ENCODE results near the gene PAK5. TPM values are rescaled to one million over a fixed set of nuclear protein-coding genes. Genes with fewer than 3 reads are reported as not detected.
A peak's percentile ranks its signal among the peaks of the same experiment; 100 is the strongest.

Gene PAK5
- total and polyA plus RNA-seq, 2 experiments from 2014 or later, result 0.57 to 1.1 TPM

DNA sequence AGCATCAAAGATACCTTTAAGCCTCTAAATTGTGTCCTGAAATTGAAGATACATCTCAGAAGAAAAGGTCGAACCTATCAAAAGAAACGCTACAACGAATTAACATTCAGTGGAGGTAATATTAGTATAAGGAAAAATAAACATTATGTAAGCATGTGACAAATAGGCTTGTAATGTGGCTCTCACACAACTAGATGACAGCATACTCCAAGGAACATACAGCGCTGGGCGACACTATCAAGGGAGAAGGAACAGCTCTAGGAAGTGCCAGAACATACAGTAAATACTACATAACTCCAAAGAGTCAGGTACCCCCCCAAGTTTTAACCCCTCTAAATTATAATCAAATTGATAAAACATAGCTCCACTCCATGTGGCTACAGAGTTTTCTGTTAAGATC, 220.9 kb downstream of the PAK5 start:
- Histone ChIP-seq H3K27ac (ENCODE audit: low read depth) (no peak overlapping the region), H3K9me2 (ENCODE audit: insufficient read depth) (peaks cover 7% of the 10 kb centered on the region; the same call in 1 of the 2 replicates), H3K27me3 (ENCODE audit: insufficient read depth) (no peaks in the 10 kb centered on the region), H3K4me2 (no peak overlapping the region), H3K36me3 (ENCODE audit: insufficient read depth) (no peaks in the 10 kb centered on the region; the same call in 1 of the 2 replicates), H3K4me3 (no peak overlapping the region), H2AFZ (no peak overlapping the region), H3K4me1 (ENCODE audit: insufficient read depth) (no peaks in the 10 kb centered on the region), H4K20me1 (replicated peaks; ENCODE audit: insufficient read depth) (no peaks in the 10 kb centered on the region), H3K79me2 (replicated peaks; ENCODE audit: insufficient read depth) (no peaks in the 10 kb centered on the region), H3F3A (replicated peaks; ENCODE audit: low read depth) (no peaks in the 10 kb centered on the region)
- Mint-ChIP-seq H3K4me1 (0 out of 3 replicates have a peak, but pooled peaks cover 3% of the 10 kb centered on the region), H3K27me3 (ENCODE audit: insufficient read depth, low read depth, poor library complexity) (peaks cover 3% of the 10 kb centered on the region), H3K9me3 (peaks cover 6% of the 10 kb centered on the region; the same call in 2 of the 3 replicates), H3K36me3 (ENCODE audit: low read depth) (peaks cover 5% of the 10 kb centered on the region; the same call in 2 of the 3 replicates), H3K27ac (no peak overlapping the region), H3K4me3 (no peak overlapping the region)
- ATAC-seq, result peak; percentile 90
- DNase-seq (ENCODE audit: low spot score), result peak; percentile 70
- TF ChIP-seq STAT1 (IDR thresholded peaks at IDR 0.05; ENCODE audit: unreplicated experiment) (no peak), ZNF114 (CRISPR knock-in tag; IDR thresholded peaks at IDR 0.05) (no peak), POLR2AphosphoS5 (IDR thresholded peaks at IDR 0.05; ENCODE audit: low read depth) (no peak), EZH2phosphoT487 (IDR thresholded peaks at IDR 0.05; ENCODE audit: unreplicated experiment) (no peak), ZNF331 (CRISPR knock-in tag; IDR thresholded peaks at IDR 0.05; ENCODE audit: low read depth) (no peak), EZH2 (IDR thresholded peaks at IDR 0.05; ENCODE audit: low read depth, unreplicated experiment) (no peak)
- TF ChIP-seq, protein P1, sequence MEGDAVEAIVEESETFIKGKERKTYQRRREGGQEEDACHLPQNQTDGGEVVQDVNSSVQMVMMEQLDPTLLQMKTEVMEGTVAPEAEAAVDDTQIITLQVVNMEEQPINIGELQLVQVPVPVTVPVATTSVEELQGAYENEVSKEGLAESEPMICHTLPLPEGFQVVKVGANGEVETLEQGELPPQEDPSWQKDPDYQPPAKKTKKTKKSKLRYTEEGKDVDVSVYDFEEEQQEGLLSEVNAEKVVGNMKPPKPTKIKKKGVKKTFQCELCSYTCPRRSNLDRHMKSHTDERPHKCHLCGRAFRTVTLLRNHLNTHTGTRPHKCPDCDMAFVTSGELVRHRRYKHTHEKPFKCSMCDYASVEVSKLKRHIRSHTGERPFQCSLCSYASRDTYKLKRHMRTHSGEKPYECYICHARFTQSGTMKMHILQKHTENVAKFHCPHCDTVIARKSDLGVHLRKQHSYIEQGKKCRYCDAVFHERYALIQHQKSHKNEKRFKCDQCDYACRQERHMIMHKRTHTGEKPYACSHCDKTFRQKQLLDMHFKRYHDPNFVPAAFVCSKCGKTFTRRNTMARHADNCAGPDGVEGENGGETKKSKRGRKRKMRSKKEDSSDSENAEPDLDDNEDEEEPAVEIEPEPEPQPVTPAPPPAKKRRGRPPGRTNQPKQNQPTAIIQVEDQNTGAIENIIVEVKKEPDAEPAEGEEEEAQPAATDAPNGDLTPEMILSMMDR (conservative IDR thresholded peaks at IDR 0.05; ENCODE audit: low read depth in 2 of 2), result peak; percentile 78 to 93

DNA sequence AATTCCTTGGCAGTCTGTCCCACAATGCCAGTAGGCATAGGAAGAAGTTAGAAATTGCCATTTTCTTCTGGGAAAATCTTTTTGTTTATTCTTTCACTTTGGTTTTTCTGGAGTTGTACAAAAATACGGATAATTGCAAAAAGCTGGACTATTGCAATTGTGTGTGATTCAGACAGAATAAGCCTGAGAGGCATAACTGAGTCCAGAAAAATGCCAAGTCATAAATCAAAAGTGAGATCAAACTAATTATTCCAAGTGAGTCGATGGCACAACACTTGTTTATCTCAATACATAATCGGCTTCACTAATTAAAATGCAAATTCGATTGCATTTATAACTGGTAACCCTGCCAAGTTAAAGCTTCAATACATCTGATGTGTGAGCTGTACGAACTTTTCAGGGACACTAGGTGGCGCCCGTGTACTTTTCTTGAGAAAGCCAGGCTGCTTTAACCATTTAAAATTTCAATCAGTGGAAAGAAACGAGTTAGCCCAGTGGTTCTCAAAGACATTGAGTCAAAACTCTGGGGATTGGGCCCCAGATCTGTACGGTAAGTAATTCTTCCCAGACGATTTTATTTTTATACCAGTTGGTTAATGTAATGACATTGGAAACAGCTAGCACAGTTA, 221.9 kb downstream of the PAK5 start:
- no peaks in the 10 kb centered on the region for H3K27me3 ChIP-seq (ENCODE audit: insufficient read depth)
- H3K4me3 Mint-ChIP-seq, result no peak overlapping the region
- ATAC-seq, result peak; percentile 87
- H3K36me3 Mint-ChIP-seq (ENCODE audit: low read depth), result no peaks in the 10 kb centered on the region
- H3K9me3 Mint-ChIP-seq, result no peaks in the 10 kb centered on the region
- H3K4me1 ChIP-seq (ENCODE audit: insufficient read depth), result no peaks in the 10 kb centered on the region
- H3K9me2 ChIP-seq (ENCODE audit: insufficient read depth), result peaks cover 7% of the 10 kb centered on the region; the same call in 1 of the 2 replicates
- no peak overlapping the region for H3K27ac ChIP-seq (ENCODE audit: low read depth)
- H3K36me3 ChIP-seq (ENCODE audit: insufficient read depth), result no peaks in the 10 kb centered on the region
- 0 out of 3 replicates have a peak, but pooled peaks cover 3% of the 10 kb centered on the region for H3K4me1 Mint-ChIP-seq
- no peak overlapping the region for H3K4me3 ChIP-seq
- H3K27me3 Mint-ChIP-seq (ENCODE audit: insufficient read depth, low read depth, poor library complexity), result no peaks in the 10 kb centered on the region
- peak; percentile 90 for DNase-seq (ENCODE audit: low spot score)
- H3K4me2 ChIP-seq, result no peak overlapping the region
- H3K79me2 ChIP-seq (replicated peaks; ENCODE audit: insufficient read depth), result no peaks in the 10 kb centered on the region
- TF ChIP-seq, protein P2, sequence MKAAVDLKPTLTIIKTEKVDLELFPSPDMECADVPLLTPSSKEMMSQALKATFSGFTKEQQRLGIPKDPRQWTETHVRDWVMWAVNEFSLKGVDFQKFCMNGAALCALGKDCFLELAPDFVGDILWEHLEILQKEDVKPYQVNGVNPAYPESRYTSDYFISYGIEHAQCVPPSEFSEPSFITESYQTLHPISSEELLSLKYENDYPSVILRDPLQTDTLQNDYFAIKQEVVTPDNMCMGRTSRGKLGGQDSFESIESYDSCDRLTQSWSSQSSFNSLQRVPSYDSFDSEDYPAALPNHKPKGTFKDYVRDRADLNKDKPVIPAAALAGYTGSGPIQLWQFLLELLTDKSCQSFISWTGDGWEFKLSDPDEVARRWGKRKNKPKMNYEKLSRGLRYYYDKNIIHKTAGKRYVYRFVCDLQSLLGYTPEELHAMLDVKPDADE (IDR thresholded peaks at IDR 0.05), result no peak
- TF ChIP-seq, protein P1 (conservative IDR thresholded peaks at IDR 0.05; ENCODE audit: low read depth in 2 of 2), result peak; percentile 85 to 97
- TF ChIP-seq EZH2 (IDR thresholded peaks at IDR 0.05; ENCODE audit: low read depth, unreplicated experiment) (no peak), CREB1 (CRISPR knock-in tag; IDR thresholded peaks at IDR 0.05; ENCODE audit: low read depth) (no peak)
- no peak overlapping the region for H3K27ac Mint-ChIP-seq
- H2AFZ ChIP-seq, result no peak overlapping the region
- H4K20me1 ChIP-seq (replicated peaks; ENCODE audit: insufficient read depth), result no peaks in the 10 kb centered on the region
- no peaks in the 10 kb centered on the region for H3F3A ChIP-seq (replicated peaks; ENCODE audit: low read depth)
